Kidney glomerular epithelial cell (primary cell): Measurements from ENCODE around the gene NVL.

Experiments
- DNase-seq: peaks from one replicate; lab custom pipeline; 2025; lab: John Stamatoyannopoulos, UW

NVL gene

GRCh38 chr1:224282140-224282539 is 47.8 kb downstream of the NVL start:
- DNase-seq = no peak

GRCh38 chr1:224276771-224277487 is 53.0 kb downstream of the NVL start:
- DNase-seq = no peak

GRCh38 chr1:224274970-224275626 is 54.9 kb downstream of the NVL start:
- no peak for DNase-seq

- no peak for DNase-seq
These were observed 56.3 kb downstream of the NVL start for GRCh38 chr1:224273641-224274040.

- DNase-seq = no peak
These were observed 58.9 kb downstream of the NVL start for GRCh38 chr1:224271106-224271505.

GRCh38 chr1:224267925-224268324 is 62.0 kb downstream of the NVL start:
- peak; percentile 8 for DNase-seq

- no peak for DNase-seq
These were observed 62.8 kb downstream of the NVL start for GRCh38 chr1:224266915-224267856.

GRCh38 chr1:224266105-224266914 is 63.7 kb downstream of the NVL start:
- no peak for DNase-seq

GRCh38 chr1:224264321-224264720 is 65.7 kb downstream of the NVL start:
- no peak for DNase-seq

GRCh38 chr1:224262373-224263054 is 67.5 kb downstream of the NVL start:
- DNase-seq = no peak

GRCh38 chr1:224259986-224260385 is 70.0 kb downstream of the NVL start:
- DNase-seq = peak; percentile 23

GRCh38 chr1:224258351-224258750 is 71.6 kb downstream of the NVL start:
- no peak for DNase-seq

GRCh38 chr1:224256640-224257039 is 73.3 kb downstream of the NVL start:
- DNase-seq = no peak

- DNase-seq = no peak
These were observed 76.3 kb downstream of the NVL start for GRCh38 chr1:224253721-224254120.

- no peak for DNase-seq
These were observed 77.5 kb downstream of the NVL start for GRCh38 chr1:224252479-224252878.

- no peak for DNase-seq
These were observed 78.2 kb downstream of the NVL start for GRCh38 chr1:224251741-224252146.

GRCh38 chr1:224245188-224245587 is 84.8 kb downstream of the NVL start:
- DNase-seq = no peak

- DNase-seq = no peak
These were observed 91.2 kb downstream of the NVL start for GRCh38 chr1:224238756-224239155.

GRCh38 chr1:224238212-224238611 is 91.8 kb downstream of the NVL start:
- no peak for DNase-seq

- no peak for DNase-seq
These were observed 92.7 kb downstream of the NVL start for GRCh38 chr1:224237119-224237881.
